RWPE1 (cell line): ENCODE results near the gene PLEKHJ1.
A peak's percentile ranks its signal among the peaks of the same experiment; 100 is the strongest.

Experiments used
- CTCF ChIA-PET: fragments of 350-600 bp; sonication (Branson Sonifier 250); formaldehyde crosslinking; extraction: SDS; loops from one replicate; lab custom pipeline; 2021; lab: Yijun Ruan, JAX
- POLR2A ChIA-PET: fragments of 400-600 bp; formaldehyde crosslinking; extraction: SDS; loops from one replicate; lab custom pipeline; 2020; ENCODE audit warnings: antibody characterized with exemption; ENCODE audit not compliant: low non-redundant PET; lab: Yijun Ruan, JAX
- DNase-seq: peaks from one replicate; pipeline ENCODE4 v3.0.0; 2012; ENCODE audit warnings: low spot score
- H3K27ac ChIP-seq: fragments of 450-650 bp; 2 replicates; pipeline ENCODE4 v1.5.1; 2017
- CTCF ChIP-seq: fragments of 450-650 bp; conservative IDR thresholded peaks from 2 replicates; pipeline ENCODE4 v1.5.1; 2017; ENCODE audit warnings: low read depth, mild to moderate bottlenecking

PLEKHJ1 gene

GRCh38 chr19:2210987-2211740, 25.0 kb downstream of the PLEKHJ1 start:
- no peak for TF ChIP-seq CTCF
- ChIA-PET POLR2A (no interaction called here), CTCF (no interaction called here)
- H3K27ac ChIP-seq: no peak overlapping the region
- DNase-seq: no peak

DNA sequence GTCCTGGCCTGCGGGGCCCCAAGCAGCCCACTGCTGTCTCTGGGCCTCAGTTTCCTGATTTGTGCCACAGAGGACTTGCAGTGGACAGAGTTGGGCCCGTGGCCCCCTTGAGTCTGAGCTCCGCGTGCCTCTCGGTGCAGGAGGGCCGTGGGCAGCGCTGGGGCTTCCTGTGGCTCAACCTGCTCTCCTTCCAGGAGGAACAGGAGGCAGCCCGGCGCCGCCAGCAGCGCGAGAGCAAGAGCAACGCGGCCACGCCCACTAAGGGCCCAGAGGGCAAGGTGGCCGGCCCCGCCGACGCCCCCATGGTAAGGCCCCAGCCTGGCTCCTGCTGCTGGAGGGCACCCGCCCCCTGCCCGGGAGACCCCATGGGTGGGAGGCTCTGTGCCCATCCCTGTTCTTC, 25.9 kb downstream of the PLEKHJ1 start:
- TF ChIP-seq CTCF: no peak
- H3K27ac ChIP-seq: peak overlapping the region; percentile 54; the same call in 1 of the 2 replicates
- POLR2A ChIA-PET: no interaction called here
- CTCF ChIA-PET: no interaction called here
- no peak for DNase-seq

GRCh38 chr19:2209408-2209807, 26.7 kb downstream of the PLEKHJ1 start:
- no peak for DNase-seq
- POLR2A ChIA-PET: no interaction called here
- CTCF ChIA-PET: no interaction called here
- peak overlapping the region; percentile 54 for H3K27ac ChIP-seq
- no peak for TF ChIP-seq CTCF

DNA sequence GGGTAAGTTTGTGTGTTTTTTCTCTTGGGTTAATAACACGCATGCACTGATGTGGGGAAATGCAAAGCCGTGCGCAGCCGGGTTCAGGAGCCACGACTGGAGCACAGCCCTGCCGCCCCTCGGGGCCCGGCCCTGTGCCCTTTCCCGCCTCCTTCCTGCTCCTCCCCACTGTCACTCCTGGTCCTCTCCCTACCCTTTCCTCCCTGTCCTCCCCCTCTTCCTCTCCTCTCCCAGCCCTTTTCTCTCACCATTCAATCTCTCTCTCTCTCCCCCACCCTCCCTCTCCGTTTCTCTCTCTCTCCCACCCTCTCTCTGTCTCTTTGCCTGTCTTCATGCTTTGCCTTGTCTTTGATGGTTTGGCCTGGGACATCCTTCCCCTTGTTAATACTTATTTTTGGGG, 27.2 kb downstream of the PLEKHJ1 start:
- DNase-seq: no peak
- no peak for TF ChIP-seq CTCF
- H3K27ac ChIP-seq: peak overlapping the region; percentile 54
- CTCF ChIA-PET: no interaction called here
- POLR2A ChIA-PET: no interaction called here

- no peak for DNase-seq
- ChIA-PET CTCF (interaction anchor here (0.8 kb wide), 1 partner anchor 67 kb away, joined by 3 read pairs; no protein-coding TSS in a partner anchor), POLR2A (no interaction called here)
- peak overlapping the region; percentile 54 for H3K27ac ChIP-seq
- no peak for TF ChIP-seq CTCF
These were observed 27.9 kb downstream of the PLEKHJ1 start for GRCh38 chr19:2207991-2208860.

DNA sequence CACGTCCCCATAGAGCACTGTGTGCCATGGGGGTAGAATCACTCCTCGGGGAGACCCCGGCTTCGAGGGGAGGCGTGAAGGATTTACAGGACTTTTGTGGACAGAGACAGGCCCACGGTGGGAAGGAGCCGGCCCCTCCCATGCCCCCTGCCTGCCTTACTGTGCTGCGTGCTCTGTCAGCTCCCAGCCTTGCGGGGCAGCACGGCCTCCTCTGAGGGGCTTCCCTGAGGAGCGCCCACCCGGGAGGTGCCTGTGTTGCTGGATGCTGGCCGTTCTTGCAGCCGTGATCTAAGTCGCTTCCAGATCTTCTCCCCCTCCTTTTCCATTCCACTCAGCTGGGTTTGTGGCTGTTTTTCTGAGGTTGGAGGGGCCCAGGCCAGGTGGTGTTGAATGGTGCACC, 29.1 kb downstream of the PLEKHJ1 start:
- POLR2A ChIA-PET: no interaction called here

More for the DNA sequence above, 29.1 kb downstream of the PLEKHJ1 start:
- no peak for TF ChIP-seq CTCF
- peak overlapping the region; percentile 21; the same call in 1 of the 2 replicates for H3K27ac ChIP-seq
- CTCF ChIA-PET: no interaction called here
- DNase-seq: no peak
